HUES6 (cell line): Measurements from ENCODE around the gene USP17L5.
"Not testable (repeated sequence)": the region's sequence is repeated elsewhere in the genome, so short reads cannot be mapped to it uniquely, and the experiment has no call there.

ENCODE experiments used
- H3K27ac ChIP-seq: 2 replicates; pipeline ENCODE4 v1.7.0; 2013; ENCODE audit warnings: low read depth, mild to moderate bottlenecking, low read length, inconsistent platforms
- H3K27me3 ChIP-seq: 2 replicates; pipeline ENCODE4 v1.6.1; 2013; ENCODE audit warnings: low read length; ENCODE audit not compliant: control insufficient read depth, insufficient read depth
- H3K36me3 ChIP-seq: 2 replicates; pipeline ENCODE4 v1.6.1; 2013; ENCODE audit warnings: low read length; ENCODE audit not compliant: control insufficient read depth, insufficient read depth
- H3K4me1 ChIP-seq: 2 replicates; pipeline ENCODE4 v1.6.1; 2013; ENCODE audit warnings: low read length; ENCODE audit not compliant: control insufficient read depth, insufficient read depth
- H3K4me3 ChIP-seq: 2 replicates; pipeline ENCODE4 v1.5.1; 2013; ENCODE audit warnings: low read depth, low read length
- H3K9ac ChIP-seq: one replicate; pipeline ENCODE4 v1.6.1; 2013; ENCODE audit warnings: mild to moderate bottlenecking, low read length
- H3K9me3 ChIP-seq: 2 replicates; pipeline ENCODE4 v1.6.1; 2013; ENCODE audit warnings: low read depth, low read length; ENCODE audit not compliant: control insufficient read depth, insufficient read depth

Gene USP17L5, protein sequence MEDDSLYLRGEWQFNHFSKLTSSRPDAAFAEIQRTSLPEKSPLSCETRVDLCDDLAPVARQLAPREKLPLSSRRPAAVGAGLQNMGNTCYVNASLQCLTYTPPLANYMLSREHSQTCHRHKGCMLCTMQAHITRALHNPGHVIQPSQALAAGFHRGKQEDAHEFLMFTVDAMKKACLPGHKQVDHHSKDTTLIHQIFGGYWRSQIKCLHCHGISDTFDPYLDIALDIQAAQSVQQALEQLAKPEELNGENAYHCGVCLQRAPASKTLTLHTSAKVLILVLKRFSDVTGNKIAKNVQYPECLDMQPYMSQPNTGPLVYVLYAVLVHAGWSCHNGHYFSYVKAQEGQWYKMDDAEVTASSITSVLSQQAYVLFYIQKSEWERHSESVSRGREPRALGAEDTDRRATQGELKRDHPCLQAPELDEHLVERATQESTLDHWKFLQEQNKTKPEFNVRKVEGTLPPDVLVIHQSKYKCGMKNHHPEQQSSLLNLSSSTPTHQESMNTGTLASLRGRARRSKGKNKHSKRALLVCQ

GRCh38 chr4:9339103-9339502, at the start of gene USP17L5:
TSS of gene USP17L5 (plus strand) at chr4:9339403. CDS start at chr4:9339403, 0 bp downstream.
- not testable (repeated sequence) for H3K4me1 ChIP-seq, H3K36me3 ChIP-seq, H3K27me3 ChIP-seq, H3K9me3 ChIP-seq, H3K27ac ChIP-seq, H3K4me3 ChIP-seq, H3K9ac ChIP-seq

- not testable (repeated sequence) for H3K27ac ChIP-seq, H3K36me3 ChIP-seq, H3K27me3 ChIP-seq, H3K9me3 ChIP-seq, H3K9ac ChIP-seq, H3K4me1 ChIP-seq, H3K4me3 ChIP-seq
Measured at GRCh38 chr4:9324191-9324590, 15.0 kb upstream of the USP17L5 start.

DNA sequence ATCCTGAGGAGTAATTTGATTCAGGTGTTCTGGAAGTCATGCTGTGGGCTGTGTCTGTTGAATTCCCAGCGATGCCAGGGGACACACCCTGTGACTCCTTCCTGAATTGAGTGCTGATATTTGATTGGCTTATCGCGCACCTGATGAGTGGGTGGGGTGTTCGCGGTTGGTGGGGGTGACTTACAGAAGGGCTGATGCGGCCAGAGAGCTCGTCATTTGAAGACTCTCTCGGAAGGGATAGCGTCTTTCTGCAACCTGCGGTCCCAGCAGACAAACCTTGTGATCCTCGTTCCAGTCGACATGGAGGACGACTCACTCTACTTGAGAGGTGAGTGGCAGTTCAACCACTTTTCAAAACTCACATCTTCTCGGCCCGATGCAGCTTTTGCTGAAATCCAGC, 14.3 kb upstream of the USP17L5 start, which contains the start of gene USP17L24:
Gene USP17L24 (plus strand): TSS at position 301 of the 400 bp plus-strand sequence. CDS start 0 bp downstream, at position 301.
- H3K9ac ChIP-seq, H3K27ac ChIP-seq, H3K36me3 ChIP-seq, H3K4me1 ChIP-seq, H3K4me3 ChIP-seq, H3K9me3 ChIP-seq, H3K27me3 ChIP-seq: not testable (repeated sequence)

GRCh38 chr4:9329611-9330010, 9.6 kb upstream of the USP17L5 start, which contains the start of gene USP17L25:
TSS of gene USP17L25 (plus strand) at chr4:9329911. CDS start at chr4:9329911, 0 bp downstream.
- H3K36me3 ChIP-seq, H3K9ac ChIP-seq, H3K4me1 ChIP-seq, H3K27me3 ChIP-seq, H3K9me3 ChIP-seq, H3K4me3 ChIP-seq, H3K27ac ChIP-seq: not testable (repeated sequence)

DNA sequence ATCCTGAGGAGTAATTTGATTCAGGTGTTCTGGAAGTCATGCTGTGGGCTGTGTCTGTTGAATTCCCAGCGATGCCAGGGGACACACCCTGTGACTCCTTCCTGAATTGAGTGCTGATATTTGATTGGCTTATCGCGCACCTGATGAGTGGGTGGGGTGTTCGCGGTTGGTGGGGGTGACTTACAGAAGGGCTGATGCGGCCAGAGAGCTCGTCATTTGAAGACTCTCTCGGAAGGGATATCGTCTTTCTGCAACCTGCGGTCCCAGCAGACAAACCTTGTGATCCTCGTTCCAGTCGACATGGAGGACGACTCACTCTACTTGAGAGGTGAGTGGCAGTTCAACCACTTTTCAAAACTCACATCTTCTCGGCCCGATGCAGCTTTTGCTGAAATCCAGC, 4.8 kb upstream of the USP17L5 start, which contains the start of gene USP17L26:
Gene USP17L26 (plus strand): TSS at position 301 of the 400 bp plus-strand sequence. CDS start 0 bp downstream, at position 301.
- H3K36me3 ChIP-seq, H3K9me3 ChIP-seq, H3K4me1 ChIP-seq, H3K27me3 ChIP-seq, H3K9ac ChIP-seq, H3K27ac ChIP-seq, H3K4me3 ChIP-seq: not testable (repeated sequence)

- H3K27ac ChIP-seq, H3K27me3 ChIP-seq, H3K36me3 ChIP-seq, H3K4me1 ChIP-seq, H3K4me3 ChIP-seq, H3K9ac ChIP-seq, H3K9me3 ChIP-seq: not testable (repeated sequence)
Measured at GRCh38 chr4:9343848-9344247, 4.6 kb downstream of the USP17L5 start, which contains the start of gene USP17L27. TSS of gene USP17L27 (plus strand) at chr4:9344148. CDS start at chr4:9344148, 0 bp downstream.

DNA sequence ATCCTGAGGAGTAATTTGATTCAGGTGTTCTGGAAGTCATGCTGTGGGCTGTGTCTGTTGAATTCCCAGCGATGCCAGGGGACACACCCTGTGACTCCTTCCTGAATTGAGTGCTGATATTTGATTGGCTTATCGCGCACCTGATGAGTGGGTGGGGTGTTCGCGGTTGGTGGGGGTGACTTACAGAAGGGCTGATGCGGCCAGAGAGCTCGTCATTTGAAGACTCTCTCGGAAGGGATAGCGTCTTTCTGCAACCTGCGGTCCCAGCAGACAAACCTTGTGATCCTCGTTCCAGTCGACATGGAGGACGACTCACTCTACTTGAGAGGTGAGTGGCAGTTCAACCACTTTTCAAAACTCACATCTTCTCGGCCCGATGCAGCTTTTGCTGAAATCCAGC, 9.4 kb downstream of the USP17L5 start, which contains the start of gene USP17L28:
Gene USP17L28 (plus strand): TSS at position 301 of the 400 bp plus-strand sequence. CDS start 0 bp downstream, at position 301.
- not testable (repeated sequence) for H3K9me3 ChIP-seq, H3K4me1 ChIP-seq, H3K27me3 ChIP-seq, H3K27ac ChIP-seq, H3K9ac ChIP-seq, H3K4me3 ChIP-seq, H3K36me3 ChIP-seq

DNA sequence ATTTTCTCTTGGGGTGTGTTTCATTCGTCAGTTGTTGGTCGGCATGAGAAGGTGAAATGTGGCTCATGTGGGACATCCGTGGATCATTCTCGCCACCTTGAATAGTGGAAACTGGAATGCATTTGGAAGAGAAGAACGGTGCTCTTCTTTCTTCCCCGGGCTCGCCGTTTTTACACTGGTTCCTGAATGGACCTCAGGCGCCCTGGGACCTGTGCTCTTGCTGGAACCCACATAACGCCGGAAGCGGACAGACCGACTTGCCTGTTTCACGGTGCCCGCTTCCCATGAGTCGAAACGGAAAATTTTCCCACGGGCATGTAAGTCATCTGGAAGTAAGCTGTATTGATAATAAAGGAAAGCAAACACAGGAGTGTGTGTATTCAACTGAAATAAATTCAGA, 11.7 kb downstream of the USP17L5 start:
- not testable (repeated sequence) for H3K4me1 ChIP-seq, H3K36me3 ChIP-seq, H3K27me3 ChIP-seq, H3K9ac ChIP-seq, H3K9me3 ChIP-seq, H3K4me3 ChIP-seq, H3K27ac ChIP-seq

GRCh38 chr4:9353338-9353737, 14.1 kb downstream of the USP17L5 start, which contains the start of gene USP17L29:
TSS of gene USP17L29 (plus strand) at chr4:9353638. CDS start at chr4:9353638, 0 bp downstream.
- not testable (repeated sequence) for H3K27me3 ChIP-seq, H3K9ac ChIP-seq, H3K9me3 ChIP-seq, H3K4me3 ChIP-seq, H3K4me1 ChIP-seq, H3K36me3 ChIP-seq, H3K27ac ChIP-seq

- H3K4me3 ChIP-seq = not testable (repeated sequence)
Measured at GRCh38 chr4:9362829-9363228, 23.6 kb downstream of the USP17L5 start, which contains the start of gene USP17L30. TSS of gene USP17L30 (plus strand) at chr4:9363129. CDS start at chr4:9363129, 0 bp downstream.

DNA sequence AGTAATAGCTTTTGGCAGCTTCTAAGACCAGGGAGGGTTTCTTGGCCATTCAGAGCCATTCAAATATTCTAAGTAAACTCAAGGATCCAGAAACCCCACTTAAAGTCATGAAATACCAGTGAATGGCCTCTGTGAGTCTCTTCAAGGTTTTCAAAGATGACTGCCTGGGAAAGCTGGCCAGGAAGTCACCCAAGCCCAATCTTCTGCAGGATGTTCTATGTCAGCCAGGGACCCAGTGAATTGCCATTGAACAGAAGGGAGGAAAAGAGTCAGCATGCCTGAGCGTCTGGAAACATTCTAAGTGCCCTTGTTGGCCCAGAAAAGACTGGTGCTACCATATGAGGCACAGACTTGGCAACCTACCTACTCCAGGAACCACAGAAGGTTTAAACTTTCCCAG, 40.7 kb downstream of the USP17L5 start:
- not testable (repeated sequence) for H3K27ac ChIP-seq, H3K4me1 ChIP-seq

More at GRCh38 chr4:9362829-9363228, 23.6 kb downstream of the USP17L5 start, which contains the start of gene USP17L30:
- not testable (repeated sequence) for H3K9me3 ChIP-seq, H3K9ac ChIP-seq, H3K27ac ChIP-seq, H3K4me1 ChIP-seq, H3K36me3 ChIP-seq, H3K27me3 ChIP-seq

More for the DNA sequence above, 40.7 kb downstream of the USP17L5 start:
- H3K9me3 ChIP-seq, H3K27me3 ChIP-seq, H3K36me3 ChIP-seq, H3K4me3 ChIP-seq, H3K9ac ChIP-seq: not testable (repeated sequence)
